Osteocyte (in vitro differentiated cells): Measurements from ENCODE around the gene G6PD. TPM values are rescaled to one million over a fixed set of nuclear protein-coding genes. Genes with fewer than 3 reads are reported as not detected.

Source experiments
- DNase-seq: peaks from one replicate; pipeline ENCODE4 v3.0.0; 2021; ENCODE audit warnings: mixed read lengths; ENCODE audit not compliant: unreplicated experiment; ENCODE audit errors: extremely low spot score
- H3K27ac Mint-ChIP-seq: one replicate; pipeline ENCODE4 v1.8.0; 2021; ENCODE audit warnings: mild to moderate bottlenecking, mixed read lengths; ENCODE audit not compliant: unreplicated experiment
- H3K27me3 Mint-ChIP-seq: one replicate; pipeline ENCODE4 v1.8.0; 2021; ENCODE audit warnings: mixed read lengths; ENCODE audit not compliant: unreplicated experiment
- H3K36me3 Mint-ChIP-seq: one replicate; pipeline ENCODE4 v1.8.0; 2021; ENCODE audit warnings: mixed read lengths; ENCODE audit not compliant: unreplicated experiment
- H3K4me1 Mint-ChIP-seq: one replicate; pipeline ENCODE4 v1.8.0; 2021; ENCODE audit warnings: mixed read lengths; ENCODE audit not compliant: unreplicated experiment
- H3K4me3 Mint-ChIP-seq: one replicate; pipeline ENCODE4 v1.8.0; 2021; ENCODE audit warnings: mild to moderate bottlenecking, moderate library complexity, mixed read lengths; ENCODE audit not compliant: unreplicated experiment
- H3K9me3 Mint-ChIP-seq: one replicate; pipeline ENCODE4 v1.8.0; 2021; ENCODE audit warnings: mixed read lengths; ENCODE audit not compliant: unreplicated experiment
- CTCF ChIP-seq: fragments of 200-600 bp; sonication (generic); IDR thresholded peaks from 2 replicates; pipeline ENCODE4 v1.5.0; 2021; ENCODE audit warnings: antibody characterized with exemption, mild to moderate bottlenecking, moderate library complexity
- total RNA-seq: library from RNA; stranded (reverse); gene quantifications from 2 replicates; pipeline ENCODE4 v1.2.1, GENCODE V29; 2021

Gene G6PD
- total RNA-seq, 1 donor from 2014 or later, result 108 TPM

- TF ChIP-seq CTCF, result no peak
- Mint-ChIP-seq H3K36me3 (peaks cover 10% of the 10 kb centered on the region), H3K27ac (no peak overlapping the region), H3K27me3 (no peaks in the 10 kb centered on the region), H3K4me1 (peaks cover 20% of the 10 kb centered on the region), H3K9me3 (peaks cover 3% of the 10 kb centered on the region), H3K4me3 (no peak overlapping the region)
- DNase-seq, result no peak
Measured at GRCh38 chrX:154549766-154550165, 3.1 kb upstream of the G6PD start.

DNA sequence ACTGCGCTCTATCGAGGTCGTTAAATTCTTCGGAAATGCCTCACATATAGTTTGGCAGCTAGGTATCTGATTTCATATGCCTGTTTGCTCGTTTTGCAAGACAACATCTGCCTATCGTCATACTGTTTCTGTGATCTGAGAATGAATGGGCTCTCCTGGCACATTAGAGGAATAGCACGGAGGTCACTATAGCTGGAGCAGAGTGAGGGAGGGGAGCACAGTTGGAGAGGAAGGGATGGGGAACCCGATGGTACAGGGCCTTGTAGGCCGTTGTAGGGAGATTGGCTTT lies 1.3 kb upstream of the G6PD start:
- no peak for DNase-seq
- no peak for TF ChIP-seq CTCF
- peaks cover 7% of the 10 kb centered on the region for H3K36me3 Mint-ChIP-seq
- H3K27me3 Mint-ChIP-seq, result no peaks in the 10 kb centered on the region
- H3K4me3 Mint-ChIP-seq, result peak overlapping the region; percentile 84
- peaks cover 24% of the 10 kb centered on the region for H3K4me1 Mint-ChIP-seq
- peaks cover 3% of the 10 kb centered on the region for H3K9me3 Mint-ChIP-seq
- peak overlapping the region; percentile 93 for H3K27ac Mint-ChIP-seq

DNA sequence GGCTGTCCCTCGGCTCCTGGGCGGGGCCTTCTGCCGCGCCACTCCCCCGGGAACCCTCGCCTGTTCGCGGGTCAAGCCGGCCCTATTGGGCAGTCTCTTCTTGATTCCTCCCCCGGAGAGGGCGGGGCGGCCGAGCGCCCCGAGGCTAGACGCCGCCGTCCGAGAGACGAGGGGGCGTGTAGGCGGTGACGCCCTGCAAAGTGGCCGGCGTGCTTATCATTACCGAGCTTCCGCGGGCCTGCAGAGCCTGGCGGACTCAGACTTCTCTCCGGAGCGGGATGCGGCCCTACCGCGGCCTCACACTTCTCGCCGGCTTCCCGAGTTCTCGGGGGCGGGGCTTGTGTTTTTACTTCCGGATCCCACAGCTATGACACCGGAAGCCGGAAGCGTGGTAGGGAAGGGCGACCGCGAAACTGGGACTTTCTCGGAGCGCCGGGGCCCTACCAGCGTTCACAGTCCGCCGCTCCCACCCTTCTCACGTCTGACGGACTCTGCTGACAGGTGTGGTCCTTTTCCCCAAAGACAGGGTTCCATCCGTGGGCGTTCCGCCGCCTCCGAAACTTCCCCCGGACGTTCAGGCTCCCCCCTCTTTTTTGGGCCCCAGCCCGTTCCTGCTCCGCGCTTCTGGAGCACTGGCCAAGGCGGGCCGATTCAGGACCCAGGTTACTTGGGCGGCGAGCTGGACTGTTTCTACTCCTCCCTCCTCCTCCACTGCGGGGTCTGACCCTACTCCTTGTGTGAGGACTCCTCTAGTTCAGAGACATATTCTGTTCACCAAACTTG lies 790 bp upstream of the G6PD start, which contains the start of gene IKBKG:
IKBKG (plus strand) TSS at position 376 of the 783 bp plus-strand sequence. CDS start 4,383 bp downstream, outside the sequence.
- H3K9me3 Mint-ChIP-seq, result peaks cover 3% of the 10 kb centered on the region
- peaks cover 6% of the 10 kb centered on the region for H3K36me3 Mint-ChIP-seq
- TF ChIP-seq CTCF, result no peak
- H3K4me3 Mint-ChIP-seq, result peak within 1 kb of the TSS; percentile 84
- DNase-seq, result peak; percentile 97
- no peaks in the 10 kb centered on the region for H3K27me3 Mint-ChIP-seq
- H3K4me1 Mint-ChIP-seq, result peaks cover 30% of the 10 kb centered on the region
- peak within 1 kb of the TSS; percentile 93 for H3K27ac Mint-ChIP-seq

DNA sequence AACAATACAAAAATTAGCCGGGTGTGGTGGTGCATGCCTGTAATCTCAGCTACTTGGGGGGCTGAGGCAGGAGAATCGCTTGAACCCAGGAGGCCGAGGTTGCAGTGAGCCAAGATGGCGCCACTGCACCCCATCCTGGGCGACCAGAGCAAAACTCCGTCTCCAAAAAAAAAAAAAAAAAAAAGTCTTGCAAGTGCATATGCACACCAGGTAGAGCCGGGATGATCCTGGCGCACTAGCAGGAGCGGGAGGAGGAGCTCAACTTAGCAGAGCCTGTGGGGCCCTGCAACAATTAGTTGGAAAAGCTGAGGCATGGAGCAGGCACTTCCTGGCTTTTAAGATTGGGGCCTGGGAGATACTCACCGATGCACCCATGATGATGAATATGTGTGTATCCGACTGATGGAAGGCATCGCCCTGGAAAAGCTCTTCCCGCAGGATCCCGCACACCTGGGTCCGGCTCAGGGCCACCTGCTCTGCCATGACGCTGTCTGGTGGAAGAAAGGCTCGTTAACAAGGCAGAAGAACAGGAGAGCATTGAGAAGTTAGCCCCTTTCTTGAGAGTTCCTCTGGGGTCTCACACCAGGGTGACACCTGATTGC lies 872 bp downstream of the G6PD start:
- H3K36me3 Mint-ChIP-seq, result peaks cover 6% of the 10 kb centered on the region
- H3K27me3 Mint-ChIP-seq, result no peaks in the 10 kb centered on the region
- H3K4me1 Mint-ChIP-seq, result peaks cover 46% of the 10 kb centered on the region
- peaks cover 3% of the 10 kb centered on the region for H3K9me3 Mint-ChIP-seq
- H3K27ac Mint-ChIP-seq, result no peak overlapping the region
- H3K4me3 Mint-ChIP-seq, result peak overlapping the region; percentile 75
- TF ChIP-seq CTCF, result no peak
- no peak for DNase-seq

- Mint-ChIP-seq H3K27ac (peak overlapping the region; percentile 96), H3K27me3 (no peaks in the 10 kb centered on the region), H3K4me3 (no peak overlapping the region), H3K9me3 (no peaks in the 10 kb centered on the region), H3K36me3 (peaks cover 10% of the 10 kb centered on the region), H3K4me1 (peaks cover 40% of the 10 kb centered on the region)
- DNase-seq, result no peak
- no peak for TF ChIP-seq CTCF
Measured at GRCh38 chrX:154542723-154543424, 3.8 kb downstream of the G6PD start.
